KOPT-K1 (cell line): ENCODE data around the gene NBAS.
A peak's percentile ranks its signal among the peaks of the same experiment; 100 is the strongest.

Experiments used
- H3K27ac ChIP-seq: fragments of 200-600 bp; sonication (generic); 2 replicates; pipeline ENCODE4 v1.5.1; 2016; ENCODE audit warnings: antibody characterized with exemption, mild to moderate bottlenecking, low read depth, low read length; ENCODE audit not compliant: poor library complexity, severe bottlenecking
- H3K36me3 ChIP-seq: fragments of 200-600 bp; sonication (generic); 2 replicates; pipeline ENCODE4 v1.5.1; 2017; ENCODE audit warnings: antibody characterized with exemption, mild to moderate bottlenecking, low read length, moderate library complexity; ENCODE audit not compliant: insufficient read depth
- H3K9me3 ChIP-seq: fragments of 200-600 bp; sonication (generic); 2 replicates; pipeline ENCODE4 v1.5.1; 2017; ENCODE audit warnings: antibody characterized with exemption, low read length, mild to moderate bottlenecking; ENCODE audit not compliant: insufficient read depth, poor library complexity, severe bottlenecking

Gene NBAS

GRCh38 chr2:15311201-15311907 is 249.8 kb downstream of the NBAS start:
- Histone ChIP-seq H3K9me3 (peaks cover 4% of the 10 kb centered on the region), H3K36me3 (peaks cover 10% of the 10 kb centered on the region), H3K27ac (peak overlapping the region; percentile 82)

GRCh38 chr2:15307526-15307925 is 253.6 kb downstream of the NBAS start:
- no peak overlapping the region for H3K27ac ChIP-seq
- H3K36me3 ChIP-seq: peaks cover 17% of the 10 kb centered on the region
- H3K9me3 ChIP-seq: peaks cover 10% of the 10 kb centered on the region

- peaks cover 21% of the 10 kb centered on the region for H3K36me3 ChIP-seq
- H3K9me3 ChIP-seq: peaks cover 10% of the 10 kb centered on the region
Measured at GRCh38 chr2:15306706-15307105, 254.4 kb downstream of the NBAS start.

GRCh38 chr2:15303874-15304273 is 257.3 kb downstream of the NBAS start:
- Histone ChIP-seq H3K36me3 (peaks cover 21% of the 10 kb centered on the region), H3K9me3 (peaks cover 10% of the 10 kb centered on the region), H3K27ac (no peak overlapping the region)

More at GRCh38 chr2:15306706-15307105, 254.4 kb downstream of the NBAS start:
- no peak overlapping the region for H3K27ac ChIP-seq

GRCh38 chr2:15302154-15302553 is 259.0 kb downstream of the NBAS start:
- Histone ChIP-seq H3K36me3 (peaks cover 18% of the 10 kb centered on the region), H3K9me3 (peaks cover 10% of the 10 kb centered on the region), H3K27ac (peak overlapping the region; percentile 74)

GRCh38 chr2:15300624-15301573 is 260.2 kb downstream of the NBAS start:
- Histone ChIP-seq H3K27ac (peak overlapping the region; percentile 74), H3K36me3 (peaks cover 9% of the 10 kb centered on the region), H3K9me3 (peaks cover 10% of the 10 kb centered on the region)

GRCh38 chr2:15299904-15300520 is 261.1 kb downstream of the NBAS start:
- H3K36me3 ChIP-seq: peaks cover 4% of the 10 kb centered on the region
- H3K9me3 ChIP-seq: peaks cover 8% of the 10 kb centered on the region
- H3K27ac ChIP-seq: peak overlapping the region; percentile 74

GRCh38 chr2:15298770-15299169 is 262.4 kb downstream of the NBAS start:
- Histone ChIP-seq H3K9me3 (no peaks in the 10 kb centered on the region), H3K27ac (peak overlapping the region; percentile 46), H3K36me3 (peaks cover 4% of the 10 kb centered on the region; the same call in 1 of the 2 replicates)

- Histone ChIP-seq H3K9me3 (no peaks in the 10 kb centered on the region), H3K27ac (no peak overlapping the region), H3K36me3 (peaks cover 20% of the 10 kb centered on the region)
Measured at GRCh38 chr2:15293262-15293937, 267.7 kb downstream of the NBAS start.

GRCh38 chr2:15287447-15288184 is 273.5 kb downstream of the NBAS start:
- peaks cover 28% of the 10 kb centered on the region for H3K36me3 ChIP-seq

GRCh38 chr2:15284614-15285013 is 276.5 kb downstream of the NBAS start:
- Histone ChIP-seq H3K27ac (no peak overlapping the region), H3K36me3 (peaks cover 9% of the 10 kb centered on the region; the same call in 1 of the 2 replicates), H3K9me3 (no peaks in the 10 kb centered on the region)

More at GRCh38 chr2:15287447-15288184, 273.5 kb downstream of the NBAS start:
- no peaks in the 10 kb centered on the region for H3K9me3 ChIP-seq
- no peak overlapping the region for H3K27ac ChIP-seq

GRCh38 chr2:15281681-15282080 is 279.5 kb downstream of the NBAS start:
- peaks cover 10% of the 10 kb centered on the region; the same call in 1 of the 2 replicates for H3K36me3 ChIP-seq
- H3K9me3 ChIP-seq: no peaks in the 10 kb centered on the region
- H3K27ac ChIP-seq: no peak overlapping the region

GRCh38 chr2:15279201-15279876 is 281.8 kb downstream of the NBAS start:
- Histone ChIP-seq H3K27ac (no peak overlapping the region), H3K9me3 (no peaks in the 10 kb centered on the region), H3K36me3 (peaks cover 23% of the 10 kb centered on the region)
